ENCODE results near the gene CAB39.

GRCh38 chr2:230732914-230733401, 20.3 kb downstream of the CAB39 start:
- no peak for TF ChIP-seq CTCF (IDR thresholded peaks at IDR 0.05)
- no peak for TF ChIP-seq POLR2AphosphoS5 (IDR thresholded peaks at IDR 0.05; ENCODE audit: low read depth, low read length)
